NT2/D1 (cell line): ENCODE measurements around the gene IRX4.

Experiments used
- SUZ12 ChIP-seq: IDR thresholded peaks from 2 replicates; pipeline ENCODE4 v1.6.1; 2011; ENCODE audit not compliant: insufficient read length, insufficient read depth; ENCODE audit errors: extremely low read depth
- YY1 ChIP-seq: IDR thresholded peaks from 2 replicates; pipeline ENCODE4 v1.6.1; 2011; ENCODE audit not compliant: insufficient read length, insufficient read depth
- ZNF274 ChIP-seq: IDR thresholded peaks from 2 replicates; pipeline ENCODE4 v1.6.1; 2011; ENCODE audit warnings: mild to moderate bottlenecking, low read depth, low read length

GRCh38 chr5:1881731-1882336 lies 891 bp downstream of the IRX4 start:
- TF ChIP-seq SUZ12: no peak
- TF ChIP-seq YY1: no peak
- TF ChIP-seq ZNF274: no peak
